HFF-Myc (cell line): Measurements from ENCODE around the gene TM4SF18.

Experiments used
- DNase-seq: peaks from one replicate; pipeline ENCODE4 v3.0.0-alpha.2; 2011; ENCODE audit warnings: low read depth; ENCODE audit errors: extremely low read depth
- H3K4me3 ChIP-seq: replicated peaks from 2 replicates; pipeline ENCODE4 v1.5.1; 2011; ENCODE audit warnings: low read depth, mild to moderate bottlenecking, control low read depth, low read length
- TF ChIP-seq, protein P1 (sequence below): IDR thresholded peaks from 2 replicates; pipeline ENCODE4 v1.5.1; 2012; ENCODE audit warnings: mild to moderate bottlenecking, low read depth, low read length, control low read depth; ENCODE audit errors: missing control alignments

TM4SF18 gene

DNA sequence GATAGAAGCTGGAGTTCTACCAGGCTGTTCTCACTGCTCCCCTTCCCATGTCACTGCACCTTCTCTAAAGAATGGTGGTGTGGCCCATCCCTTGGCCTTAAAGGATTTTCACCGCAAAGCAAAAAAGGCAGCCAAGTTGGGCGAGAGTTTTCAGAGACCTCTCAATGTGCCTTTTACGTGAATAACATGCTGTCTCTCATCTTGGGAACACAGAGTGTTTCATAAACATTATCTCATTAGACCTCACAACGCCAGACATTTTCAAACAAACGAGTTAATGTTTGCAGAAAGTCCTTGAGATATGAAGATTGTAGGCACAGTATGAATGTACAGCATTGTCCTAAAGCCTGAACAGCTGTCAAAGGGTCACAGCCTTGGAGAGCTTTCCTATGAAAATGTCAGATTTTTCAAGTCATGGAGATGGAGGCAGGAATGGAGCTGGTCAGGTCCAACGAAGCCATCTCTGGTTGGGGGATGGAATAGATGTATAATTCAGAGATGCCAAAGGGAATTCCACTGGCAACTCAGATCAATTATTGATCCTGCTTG lies 22.7 kb upstream of the TM4SF18 start:
- no peak overlapping the region for H3K4me3 ChIP-seq
- DNase-seq, result no peak
- TF ChIP-seq, protein P1, sequence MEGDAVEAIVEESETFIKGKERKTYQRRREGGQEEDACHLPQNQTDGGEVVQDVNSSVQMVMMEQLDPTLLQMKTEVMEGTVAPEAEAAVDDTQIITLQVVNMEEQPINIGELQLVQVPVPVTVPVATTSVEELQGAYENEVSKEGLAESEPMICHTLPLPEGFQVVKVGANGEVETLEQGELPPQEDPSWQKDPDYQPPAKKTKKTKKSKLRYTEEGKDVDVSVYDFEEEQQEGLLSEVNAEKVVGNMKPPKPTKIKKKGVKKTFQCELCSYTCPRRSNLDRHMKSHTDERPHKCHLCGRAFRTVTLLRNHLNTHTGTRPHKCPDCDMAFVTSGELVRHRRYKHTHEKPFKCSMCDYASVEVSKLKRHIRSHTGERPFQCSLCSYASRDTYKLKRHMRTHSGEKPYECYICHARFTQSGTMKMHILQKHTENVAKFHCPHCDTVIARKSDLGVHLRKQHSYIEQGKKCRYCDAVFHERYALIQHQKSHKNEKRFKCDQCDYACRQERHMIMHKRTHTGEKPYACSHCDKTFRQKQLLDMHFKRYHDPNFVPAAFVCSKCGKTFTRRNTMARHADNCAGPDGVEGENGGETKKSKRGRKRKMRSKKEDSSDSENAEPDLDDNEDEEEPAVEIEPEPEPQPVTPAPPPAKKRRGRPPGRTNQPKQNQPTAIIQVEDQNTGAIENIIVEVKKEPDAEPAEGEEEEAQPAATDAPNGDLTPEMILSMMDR, result no peak

DNA sequence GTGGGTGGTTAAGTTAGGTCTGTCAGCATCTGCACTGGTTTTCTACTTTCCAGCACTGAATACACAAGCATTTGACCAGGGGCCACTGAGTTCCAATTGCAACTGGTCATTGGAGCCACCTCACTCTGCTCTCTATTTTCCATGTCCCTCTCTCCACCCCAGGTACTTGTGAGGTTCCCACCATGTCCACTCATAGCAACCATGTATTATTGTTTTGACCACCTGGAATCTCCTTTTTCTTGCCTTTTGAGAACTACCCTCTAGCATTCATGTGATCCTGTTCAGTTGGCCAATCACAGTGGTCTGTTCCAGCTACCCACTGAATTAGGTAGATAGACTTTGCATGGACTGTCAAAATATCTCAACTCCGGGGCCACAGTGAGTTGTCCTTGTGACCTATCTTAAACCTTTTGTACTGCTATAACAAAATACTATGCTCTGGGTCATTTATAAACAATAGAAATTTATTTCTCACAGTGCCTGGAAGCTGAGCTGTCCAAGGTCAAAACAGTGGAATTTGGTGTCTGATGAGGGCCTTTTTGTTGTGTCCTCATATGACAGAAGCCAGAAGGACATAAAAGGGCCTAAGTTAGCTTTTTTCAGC lies 20.2 kb upstream of the TM4SF18 start:
- DNase-seq, result no peak
- H3K4me3 ChIP-seq, result no peak overlapping the region
- TF ChIP-seq, protein P1, result no peak

DNA sequence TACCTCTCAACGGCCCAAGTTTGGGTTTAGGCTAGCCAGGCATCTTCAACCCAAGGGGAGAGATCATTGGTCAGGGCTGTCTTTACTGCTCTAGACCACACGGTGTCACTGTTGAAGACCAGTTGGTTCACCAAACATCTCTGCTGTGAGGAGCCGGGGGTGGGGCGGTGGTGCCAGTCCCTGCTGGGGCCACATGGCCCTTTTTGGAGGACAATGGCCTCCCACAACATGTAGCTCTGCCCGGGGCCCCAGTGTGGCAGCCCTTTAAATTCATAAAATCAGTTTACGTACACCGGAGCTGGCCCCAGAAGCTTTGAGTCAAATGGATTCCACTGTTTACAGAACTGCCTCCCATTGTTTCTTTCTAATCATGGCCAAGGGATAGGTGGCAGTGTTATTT lies 19.1 kb upstream of the TM4SF18 start:
- H3K4me3 ChIP-seq, result no peak overlapping the region
- DNase-seq, result no peak
- TF ChIP-seq, protein P1, result peak; percentile 65

DNA sequence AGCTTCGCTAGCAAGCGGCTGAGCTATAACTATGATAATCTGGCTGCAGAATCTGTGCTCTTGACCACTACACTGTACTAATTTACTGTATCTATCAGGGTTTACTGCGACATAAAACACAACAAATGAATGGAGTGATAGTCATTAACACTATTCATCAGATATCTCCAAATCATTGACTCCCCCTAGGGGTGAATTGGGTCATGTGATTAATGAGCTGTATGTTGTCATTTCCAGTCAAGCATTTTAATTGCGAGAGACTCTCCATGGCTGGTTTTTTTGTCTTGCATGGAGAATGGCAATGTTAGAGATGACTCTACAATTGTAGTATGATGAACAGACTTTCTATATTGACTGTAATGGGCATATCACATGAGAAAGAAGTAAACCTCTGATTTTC lies 10.5 kb upstream of the TM4SF18 start:
- no peak overlapping the region for H3K4me3 ChIP-seq
- TF ChIP-seq, protein P1, result no peak
- no peak for DNase-seq

DNA sequence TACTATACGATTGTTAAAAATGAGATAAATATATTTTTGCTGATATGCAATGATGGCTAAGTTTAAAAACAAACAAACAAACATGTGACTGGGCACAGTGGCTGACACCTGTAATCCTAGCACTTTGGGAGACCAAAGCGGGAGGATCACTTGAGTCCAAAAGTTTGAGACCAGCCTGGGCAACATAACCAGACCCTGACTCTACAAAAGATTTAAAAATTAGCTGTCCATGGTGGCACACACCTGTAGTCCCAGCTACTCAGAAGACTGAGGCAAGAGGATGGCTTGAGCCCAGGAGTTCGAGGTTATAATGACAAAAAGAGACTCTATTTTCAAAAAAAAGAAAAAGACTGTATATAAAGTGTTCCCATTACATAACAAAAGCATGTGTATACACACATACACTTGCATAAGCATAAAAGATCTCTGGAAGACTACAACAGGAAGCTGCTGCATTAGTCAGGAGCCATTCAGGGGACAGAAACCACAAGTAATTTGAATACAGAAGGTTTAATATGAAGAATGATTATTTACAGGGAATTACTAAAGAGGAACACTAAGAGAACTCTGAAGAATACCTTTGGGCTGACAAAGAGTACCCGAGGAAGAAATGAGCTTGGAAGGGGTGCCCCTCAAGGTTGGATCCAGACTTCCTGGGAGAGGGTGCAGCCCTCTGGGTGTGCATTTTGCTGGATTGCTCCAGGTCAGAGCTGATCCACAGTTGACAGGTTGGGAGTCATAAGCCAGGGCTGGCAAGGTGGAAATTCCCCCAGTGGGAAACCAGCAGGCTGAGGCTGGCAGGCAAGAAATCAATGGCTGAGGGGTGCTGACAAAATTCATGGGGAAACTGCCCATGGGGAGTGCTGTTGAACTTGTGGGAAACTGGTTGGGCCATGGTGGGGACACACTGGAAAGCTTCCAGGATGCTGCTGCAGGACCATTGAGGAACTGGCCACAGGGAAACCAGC lies 9.3 kb upstream of the TM4SF18 start:
- TF ChIP-seq, protein P1, result no peak
- no peak overlapping the region for H3K4me3 ChIP-seq
- no peak for DNase-seq

DNA sequence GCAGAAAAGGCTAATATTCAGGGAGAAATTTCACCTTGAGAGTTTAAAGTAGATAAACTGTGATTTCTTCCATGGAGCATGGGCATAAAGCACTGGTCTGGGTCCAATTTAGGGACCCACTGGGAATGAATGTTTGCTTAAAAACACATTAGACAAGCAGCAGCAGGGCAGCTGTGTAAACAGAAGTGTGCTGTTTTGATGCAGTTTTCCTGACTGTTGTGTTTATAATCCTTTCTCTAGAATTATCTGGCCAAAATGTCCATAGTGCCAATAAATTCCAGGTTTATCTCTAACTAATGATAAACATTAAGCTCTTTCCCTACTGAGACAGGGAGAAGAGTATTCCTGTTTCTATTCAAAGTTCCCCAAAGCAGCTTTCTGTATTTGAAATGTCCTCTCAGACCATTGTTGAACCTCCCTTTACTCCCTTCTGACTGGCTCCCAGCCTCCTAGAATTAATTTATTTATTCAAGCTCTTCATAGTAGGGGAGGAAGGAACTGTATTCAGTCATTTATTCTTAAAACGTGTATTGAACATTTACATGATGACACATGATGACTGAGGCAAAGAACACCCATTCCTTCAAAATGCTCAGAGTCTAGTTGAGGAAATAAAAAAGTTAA lies 7.0 kb upstream of the TM4SF18 start:
- no peak overlapping the region for H3K4me3 ChIP-seq
- TF ChIP-seq, protein P1, result no peak
- no peak for DNase-seq
